Neural progenitor cell (in vitro differentiated cells): ENCODE data around the gene TGM5. TPM values are rescaled to one million over a fixed set of nuclear protein-coding genes. Genes with fewer than 3 reads are reported as not detected.

Source experiments
- DNase-seq: peaks from one replicate; pipeline ENCODE4 v3.0.0-alpha.2; 2016; ENCODE audit warnings: low spot score
- H2AFZ ChIP-seq: fragments of 200-600 bp; sonication (generic); replicated peaks from 2 replicates; pipeline ENCODE4 v1.6.1; 2016; ENCODE audit warnings: antibody characterized with exemption
- H3F3A ChIP-seq: fragments of 200-600 bp; sonication (generic); 2 replicates; pipeline ENCODE4 v1.6.1; 2016; ENCODE audit warnings: antibody characterized with exemption, low read depth
- H3K27ac ChIP-seq: fragments of 200-600 bp; sonication (generic); 2 replicates; pipeline ENCODE4 v1.5.1; 2016; ENCODE audit warnings: mild to moderate bottlenecking
- H3K27me3 ChIP-seq: fragments of 200-600 bp; sonication (generic); 2 replicates; pipeline ENCODE4 v1.6.1; 2016; ENCODE audit warnings: mild to moderate bottlenecking, moderate library complexity
- H3K36me3 ChIP-seq: fragments of 200-600 bp; sonication (generic); 2 replicates; pipeline ENCODE4 v1.5.1; 2016
- H3K4me1 ChIP-seq: fragments of 200-600 bp; sonication (generic); 2 replicates; pipeline ENCODE4 v1.6.1; 2016; ENCODE audit warnings: mixed run types
- H3K4me2 ChIP-seq: fragments of 200-600 bp; sonication (generic); 2 replicates; pipeline ENCODE4 v1.6.1; 2016
- H3K4me3 ChIP-seq: fragments of 200-600 bp; sonication (generic); 2 replicates; pipeline ENCODE4 v1.5.1; 2016
- H3K79me2 ChIP-seq: fragments of 200-600 bp; sonication (generic); 2 replicates; pipeline ENCODE4 v1.6.1; 2016; ENCODE audit warnings: low read depth
- H3K9ac ChIP-seq: fragments of 200-600 bp; sonication (generic); 2 replicates; pipeline ENCODE4 v1.6.1; 2016
- H3K9me3 ChIP-seq: fragments of 200-600 bp; sonication (generic); 2 replicates; pipeline ENCODE4 v1.5.1; 2016; ENCODE audit warnings: low read depth
- H4K20me1 ChIP-seq: fragments of 200-600 bp; sonication (generic); 2 replicates; pipeline ENCODE4 v1.6.1; 2016; ENCODE audit warnings: low read depth
- H3K27ac Mint-ChIP-seq: 3 replicates; pipeline ENCODE4 v1.8.0; 2021; ENCODE audit warnings: mixed read lengths
- H3K27me3 Mint-ChIP-seq: 2 replicates; pipeline ENCODE4 v1.8.0; 2022; ENCODE audit warnings: low read depth, mild to moderate bottlenecking, inconsistent platforms, moderate library complexity, mixed read lengths; ENCODE audit not compliant: insufficient read depth
- H3K36me3 Mint-ChIP-seq: 3 replicates; pipeline ENCODE4 v1.8.0; 2021; ENCODE audit warnings: mixed read lengths
- H3K4me1 Mint-ChIP-seq: 3 replicates; pipeline ENCODE4 v1.8.0; 2021; ENCODE audit warnings: mixed read lengths
- H3K4me3 Mint-ChIP-seq: 3 replicates; pipeline ENCODE4 v1.8.0; 2021; ENCODE audit warnings: mild to moderate bottlenecking, moderate library complexity, mixed read lengths
- H3K9me3 Mint-ChIP-seq: 3 replicates; pipeline ENCODE4 v1.8.0; 2020; ENCODE audit warnings: mixed read lengths
- EZH2 ChIP-seq: fragments of 200-600 bp; sonication (generic); IDR thresholded peaks from 2 replicates; pipeline ENCODE4 v1.6.1; 2017; ENCODE audit warnings: antibody characterized with exemption, mild to moderate bottlenecking, moderate library complexity
- EZH2phosphoT487 ChIP-seq: fragments of 200-600 bp; sonication (generic); IDR thresholded peaks from 2 replicates; pipeline ENCODE4 v1.6.1; 2017; ENCODE audit warnings: antibody characterized with exemption
- total RNA-seq: library from RNA; depleted of rRNA; stranded (reverse); fragments of >200 nt; gene quantifications from 2 replicates; pipeline ENCODE4 v1.2.3, GENCODE V29; 2015; ENCODE audit warnings: low replicate concordance
- TF ChIP-seq, protein P1 (sequence below): fragments of 200-600 bp; sonication (generic); IDR thresholded peaks from 2 replicates; pipeline ENCODE4 v1.5.1; 2017; ENCODE audit warnings: antibody characterized with exemption, mild to moderate bottlenecking

Gene TGM5
- total RNA-seq, 1 donor from 2014 or later: not detected

DNA sequence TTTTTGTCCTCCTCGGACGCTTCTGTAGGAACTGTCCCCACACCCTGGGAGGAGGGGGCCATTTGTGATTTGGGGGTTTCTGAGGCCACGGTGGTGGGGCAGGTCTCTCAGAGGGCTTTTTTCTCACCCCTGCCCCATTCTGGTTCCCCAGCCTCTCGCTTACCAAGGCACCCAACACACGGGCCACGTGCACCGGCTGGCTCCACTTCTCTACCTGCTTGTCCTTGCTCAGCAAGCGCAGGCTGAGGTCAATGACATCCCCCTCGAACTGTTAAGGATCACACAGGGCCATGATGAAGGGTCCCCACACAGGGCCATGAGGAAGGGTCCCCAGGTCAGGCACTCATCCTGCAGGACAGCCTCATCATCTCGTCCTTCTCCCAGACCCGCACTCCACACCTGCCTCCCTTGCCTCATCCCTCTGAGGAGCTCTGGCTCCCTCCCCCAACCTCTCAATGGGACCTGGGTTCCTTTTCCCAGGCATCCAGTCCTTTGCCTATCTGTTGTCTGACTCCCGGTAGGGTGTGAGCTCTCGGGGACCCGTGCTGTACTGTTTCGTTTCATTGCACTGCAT is 56.5 kb downstream of the TGM5 start:
- Histone ChIP-seq H3K4me1 (no peaks in the 10 kb centered on the region), H3K9me3 (no peaks in the 10 kb centered on the region), H3K27me3 (no peaks in the 10 kb centered on the region), H3K27ac (no peak overlapping the region), H4K20me1 (no peaks in the 10 kb centered on the region), H3K9ac (no peak overlapping the region), H3K4me2 (no peak overlapping the region), H2AFZ (no peak overlapping the region), H3K79me2 (no peaks in the 10 kb centered on the region), H3K36me3 (no peaks in the 10 kb centered on the region), H3K4me3 (no peak overlapping the region), H3F3A (no peaks in the 10 kb centered on the region)
- Mint-ChIP-seq H3K27ac (no peak overlapping the region), H3K4me1 (peaks cover 2% of the 10 kb centered on the region), H3K9me3 (no peaks in the 10 kb centered on the region), H3K4me3 (no peak overlapping the region), H3K27me3 (peaks cover 2% of the 10 kb centered on the region), H3K36me3 (no peaks in the 10 kb centered on the region)
- DNase-seq: no peak
- TF ChIP-seq, protein P1, sequence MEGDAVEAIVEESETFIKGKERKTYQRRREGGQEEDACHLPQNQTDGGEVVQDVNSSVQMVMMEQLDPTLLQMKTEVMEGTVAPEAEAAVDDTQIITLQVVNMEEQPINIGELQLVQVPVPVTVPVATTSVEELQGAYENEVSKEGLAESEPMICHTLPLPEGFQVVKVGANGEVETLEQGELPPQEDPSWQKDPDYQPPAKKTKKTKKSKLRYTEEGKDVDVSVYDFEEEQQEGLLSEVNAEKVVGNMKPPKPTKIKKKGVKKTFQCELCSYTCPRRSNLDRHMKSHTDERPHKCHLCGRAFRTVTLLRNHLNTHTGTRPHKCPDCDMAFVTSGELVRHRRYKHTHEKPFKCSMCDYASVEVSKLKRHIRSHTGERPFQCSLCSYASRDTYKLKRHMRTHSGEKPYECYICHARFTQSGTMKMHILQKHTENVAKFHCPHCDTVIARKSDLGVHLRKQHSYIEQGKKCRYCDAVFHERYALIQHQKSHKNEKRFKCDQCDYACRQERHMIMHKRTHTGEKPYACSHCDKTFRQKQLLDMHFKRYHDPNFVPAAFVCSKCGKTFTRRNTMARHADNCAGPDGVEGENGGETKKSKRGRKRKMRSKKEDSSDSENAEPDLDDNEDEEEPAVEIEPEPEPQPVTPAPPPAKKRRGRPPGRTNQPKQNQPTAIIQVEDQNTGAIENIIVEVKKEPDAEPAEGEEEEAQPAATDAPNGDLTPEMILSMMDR: no peak

DNA sequence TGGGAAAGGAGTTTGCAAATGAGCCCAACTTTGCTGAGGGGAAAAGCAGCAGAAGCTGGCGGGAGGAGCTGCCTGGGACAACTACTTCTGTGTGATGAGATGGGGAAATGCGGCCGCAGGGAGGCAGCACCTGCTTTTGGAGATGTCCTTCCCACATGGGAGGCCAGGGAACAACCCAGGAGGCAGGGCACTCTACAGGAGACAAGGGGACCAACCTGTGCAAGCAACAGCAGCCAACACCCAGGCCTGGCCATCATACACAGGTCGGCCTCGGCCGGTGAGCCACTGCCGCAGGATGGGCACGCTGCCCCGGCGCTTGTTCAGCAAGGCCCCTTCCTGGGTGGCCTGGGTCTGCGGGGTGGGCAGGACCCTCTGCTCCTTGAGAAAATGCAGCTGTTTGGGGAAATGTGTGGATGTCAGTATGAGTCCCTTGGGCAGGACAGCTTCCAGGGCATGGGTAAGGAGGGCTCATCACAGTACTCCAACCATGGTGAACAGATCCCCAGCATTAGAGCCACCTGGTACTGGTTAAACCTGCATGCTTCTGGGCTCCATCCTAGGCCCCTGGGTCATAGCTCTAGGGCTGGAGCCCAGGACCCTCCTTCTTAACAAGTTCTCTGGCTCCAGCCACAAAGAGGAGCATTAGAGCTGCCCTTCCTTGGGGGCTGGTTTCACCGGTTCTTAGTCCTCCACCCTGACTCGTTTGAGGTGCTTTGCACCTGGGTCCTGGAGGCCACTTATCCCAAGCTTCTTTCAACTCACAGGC is 57.5 kb downstream of the TGM5 start:
- no peak overlapping the region for H3K4me3 ChIP-seq
- Mint-ChIP-seq H3K27ac (no peak overlapping the region), H3K4me1 (peaks cover 1% of the 10 kb centered on the region), H3K36me3 (no peaks in the 10 kb centered on the region), H3K27me3 (peaks cover 2% of the 10 kb centered on the region), H3K4me3 (no peak overlapping the region), H3K9me3 (no peaks in the 10 kb centered on the region)
- no peaks in the 10 kb centered on the region for H3K79me2 ChIP-seq
- peak overlapping the region; percentile 92 for H2AFZ ChIP-seq
- DNase-seq: peak; percentile 64
- no peaks in the 10 kb centered on the region for H3F3A ChIP-seq
- no peak overlapping the region for H3K4me2 ChIP-seq
- no peaks in the 10 kb centered on the region for H3K4me1 ChIP-seq
- H3K9ac ChIP-seq: no peak overlapping the region
- no peaks in the 10 kb centered on the region for H3K36me3 ChIP-seq
- TF ChIP-seq EZH2phosphoT487: no peak
- TF ChIP-seq, protein P1: peak; percentile 48
- no peaks in the 10 kb centered on the region for H3K9me3 ChIP-seq
- H3K27me3 ChIP-seq: no peaks in the 10 kb centered on the region
- H4K20me1 ChIP-seq: no peaks in the 10 kb centered on the region
- H3K27ac ChIP-seq: no peak overlapping the region

- H2AFZ ChIP-seq: peak overlapping the region; percentile 92
- Mint-ChIP-seq H3K9me3 (no peaks in the 10 kb centered on the region), H3K4me1 (no peaks in the 10 kb centered on the region), H3K36me3 (no peaks in the 10 kb centered on the region), H3K27me3 (no peaks in the 10 kb centered on the region), H3K4me3 (no peak overlapping the region), H3K27ac (no peak overlapping the region)
- no peaks in the 10 kb centered on the region for H4K20me1 ChIP-seq
- H3F3A ChIP-seq: no peaks in the 10 kb centered on the region
- no peak overlapping the region for H3K27ac ChIP-seq
- no peak overlapping the region for H3K4me2 ChIP-seq
- H3K27me3 ChIP-seq: no peaks in the 10 kb centered on the region
- H3K9me3 ChIP-seq: no peaks in the 10 kb centered on the region
- no peak for TF ChIP-seq EZH2phosphoT487
- no peak for TF ChIP-seq EZH2
- TF ChIP-seq, protein P1: no peak
- H3K4me1 ChIP-seq: no peaks in the 10 kb centered on the region
- no peak overlapping the region for H3K9ac ChIP-seq
- no peak overlapping the region for H3K4me3 ChIP-seq
- H3K36me3 ChIP-seq: no peaks in the 10 kb centered on the region
- DNase-seq: no peak
- H3K79me2 ChIP-seq: no peaks in the 10 kb centered on the region
Observed at GRCh38 chr15:43208052-43209002, 58.4 kb downstream of the TGM5 start.
